ENCODE measurements around the gene RGS6. TPM values are rescaled to one million over a fixed set of nuclear protein-coding genes. Genes with fewer than 3 reads are reported as not detected.

Gene RGS6
- polyA plus RNA-seq, 1 donor: 7.6 TPM

- DNase-seq: no peak
Observed at GRCh38 chr14:71947947-71948500, 15.8 kb downstream of the RGS6 start.

GRCh38 chr14:71952381-71953363 lies 20.4 kb downstream of the RGS6 start:
- DNase-seq: no peak

DNA sequence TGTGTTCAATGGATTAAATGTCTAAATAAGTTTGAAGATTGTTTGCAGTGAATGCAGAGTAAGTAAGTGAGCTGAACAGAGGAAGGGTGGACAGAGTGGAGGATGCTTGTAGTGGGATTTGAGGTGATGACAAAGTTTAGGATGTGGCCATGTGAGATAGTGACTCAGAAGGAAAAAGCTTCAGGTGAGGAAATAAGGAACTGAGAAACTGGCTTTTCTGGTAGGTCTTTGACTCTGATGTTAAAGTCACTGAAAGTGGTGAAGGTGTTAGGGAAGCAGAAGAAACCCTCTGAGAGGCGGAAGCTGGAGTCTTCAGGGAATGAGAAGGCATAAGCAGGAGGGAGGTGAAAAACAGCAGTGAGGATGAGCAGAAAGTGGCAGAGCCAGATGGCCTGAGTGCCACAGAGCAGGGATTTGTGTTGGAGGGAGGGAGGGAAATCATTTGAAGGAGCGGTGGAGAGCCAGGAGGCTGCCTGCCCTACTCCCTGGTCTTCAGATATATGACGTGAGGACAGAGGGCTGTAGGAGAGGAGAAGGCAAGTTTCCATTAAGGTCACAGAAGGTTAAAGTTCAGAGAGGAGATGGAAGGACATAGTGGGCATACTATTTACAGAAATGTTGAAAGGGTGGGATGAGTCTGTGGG lies 24.8 kb downstream of the RGS6 start:
- DNase-seq: no peak

DNA sequence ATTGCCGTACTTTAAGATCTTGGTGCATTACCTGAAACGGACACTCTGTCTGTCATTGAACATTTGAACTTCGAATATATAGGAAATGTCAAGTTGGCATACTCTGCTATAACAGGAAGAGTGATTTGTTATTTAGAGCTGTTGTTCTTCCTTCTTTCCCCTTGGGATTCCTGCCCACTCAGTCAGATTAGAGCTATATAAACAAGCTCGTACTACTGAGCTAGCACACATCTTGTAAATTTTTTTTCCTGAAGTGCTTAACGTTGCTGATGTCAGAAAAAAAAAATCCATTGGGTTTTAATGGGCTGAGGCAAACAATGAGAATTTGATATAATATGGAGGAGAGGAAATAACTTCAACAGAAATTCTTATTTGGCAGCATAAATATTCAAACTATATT lies 26.8 kb downstream of the RGS6 start:
- DNase-seq: no peak

DNA sequence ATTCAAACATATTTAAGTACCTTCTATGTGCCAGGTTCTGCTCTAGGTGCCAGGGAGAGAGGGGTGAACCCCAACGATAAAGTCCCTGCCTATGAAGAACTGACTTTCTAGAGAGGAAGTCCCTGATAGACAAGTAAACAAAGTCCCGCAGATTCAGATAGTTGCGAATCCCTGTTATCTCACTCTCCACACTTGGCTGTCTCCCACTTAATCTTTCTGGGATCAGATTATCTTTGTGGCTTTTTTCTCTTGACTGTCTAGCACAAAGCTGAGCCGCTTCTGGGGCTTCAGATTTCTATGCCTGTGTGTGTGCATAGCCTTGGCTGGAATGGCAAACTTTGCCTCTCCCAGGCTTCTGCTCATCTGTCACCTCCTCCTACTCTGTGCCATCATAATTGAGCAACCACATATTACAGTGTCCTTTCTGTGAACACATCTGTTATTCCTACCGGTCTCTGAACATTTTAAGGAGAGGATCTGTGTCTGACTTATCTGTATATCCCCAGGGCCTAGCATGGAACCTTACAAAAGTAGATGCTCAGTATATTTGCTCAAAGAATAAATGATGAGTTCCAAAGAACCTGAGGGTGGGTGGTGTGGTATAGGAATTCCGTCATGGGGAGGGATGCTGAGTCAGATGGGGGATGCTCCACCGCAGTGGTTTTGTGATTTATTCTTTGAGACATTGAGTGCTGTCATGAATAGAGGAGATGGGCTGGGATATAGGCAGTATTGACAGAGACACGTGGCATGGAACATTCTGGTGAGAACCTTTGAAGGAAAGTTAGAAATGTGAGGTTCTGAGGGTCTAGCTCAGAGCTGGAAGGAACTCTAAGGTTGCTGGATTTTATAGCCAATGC lies 28.5 kb downstream of the RGS6 start:
- no peak for DNase-seq

DNA sequence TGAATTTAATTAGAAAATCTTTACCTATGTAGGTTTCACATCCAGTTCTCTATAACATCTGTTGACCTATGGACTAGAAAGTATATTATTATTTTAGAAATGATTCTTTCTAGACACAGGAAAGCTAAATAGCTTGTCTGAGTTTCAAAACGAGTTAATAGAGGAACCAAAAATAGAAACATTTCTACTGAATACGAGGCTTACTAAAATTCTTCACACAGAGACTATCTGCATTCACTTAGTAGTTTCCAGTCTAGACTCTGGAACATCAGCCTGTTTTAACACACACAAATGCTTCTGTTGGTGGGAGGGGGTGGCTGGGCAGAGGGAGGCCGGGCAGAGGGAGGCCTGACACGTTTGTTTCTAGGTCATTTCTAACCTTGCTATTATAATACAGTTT lies 29.7 kb downstream of the RGS6 start:
- no peak for DNase-seq

GRCh38 chr14:71964716-71965115 lies 32.5 kb downstream of the RGS6 start:
- no peak for DNase-seq

GRCh38 chr14:71966528-71966927 lies 34.3 kb downstream of the RGS6 start:
- DNase-seq: no peak

DNA sequence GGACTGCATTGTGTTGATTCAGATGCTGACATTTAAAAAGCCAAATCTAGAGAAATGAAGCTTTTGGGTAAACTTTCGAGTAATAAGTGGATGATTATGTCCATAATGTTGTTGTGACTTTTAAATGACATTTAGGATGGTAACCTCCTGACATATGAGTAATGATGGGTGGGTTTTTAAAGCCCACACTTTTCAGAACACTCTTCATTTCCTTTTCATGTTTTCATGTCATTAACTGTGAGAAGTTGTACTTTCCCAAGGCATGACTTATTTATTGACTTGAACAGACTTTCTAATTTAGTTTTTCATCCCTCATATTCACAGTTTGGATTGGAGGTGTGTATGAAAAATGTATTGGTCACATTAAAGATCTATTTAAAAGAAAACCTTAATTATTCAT lies 35.5 kb downstream of the RGS6 start:
- DNase-seq: no peak

- DNase-seq: no peak
Observed at GRCh38 chr14:71970272-71970671, 38.0 kb downstream of the RGS6 start.

DNA sequence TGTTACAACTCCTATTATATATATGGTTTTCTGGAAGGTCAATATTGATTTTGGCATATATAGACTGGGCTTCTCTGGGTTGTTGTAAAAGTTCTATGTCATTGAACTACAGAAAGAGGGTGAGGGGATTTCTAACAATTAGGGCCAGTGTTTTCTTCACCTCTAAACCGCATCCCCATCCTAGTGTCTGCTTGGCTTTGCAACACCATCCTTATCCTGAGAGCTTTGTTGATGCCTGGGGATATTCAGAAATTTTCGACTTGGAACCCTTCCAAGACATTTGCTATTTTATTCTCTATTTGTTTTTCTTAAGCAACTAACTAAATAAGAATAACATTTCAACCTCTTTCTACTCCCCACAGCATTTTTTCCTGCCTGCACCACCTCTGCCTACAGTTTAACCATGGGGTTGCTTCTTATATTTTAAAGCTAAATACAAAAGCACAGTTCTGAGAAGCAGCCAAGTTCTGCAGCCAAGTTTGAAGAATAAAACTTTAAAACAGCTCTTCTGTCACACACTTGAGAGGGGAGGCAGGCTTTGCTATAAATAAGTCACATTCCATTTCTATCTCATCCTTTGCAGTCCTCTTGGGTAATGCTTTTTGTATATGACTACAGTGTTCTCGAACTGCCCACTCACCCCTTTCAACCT lies 53.4 kb downstream of the RGS6 start:
- peak; percentile 72 for DNase-seq

DNA sequence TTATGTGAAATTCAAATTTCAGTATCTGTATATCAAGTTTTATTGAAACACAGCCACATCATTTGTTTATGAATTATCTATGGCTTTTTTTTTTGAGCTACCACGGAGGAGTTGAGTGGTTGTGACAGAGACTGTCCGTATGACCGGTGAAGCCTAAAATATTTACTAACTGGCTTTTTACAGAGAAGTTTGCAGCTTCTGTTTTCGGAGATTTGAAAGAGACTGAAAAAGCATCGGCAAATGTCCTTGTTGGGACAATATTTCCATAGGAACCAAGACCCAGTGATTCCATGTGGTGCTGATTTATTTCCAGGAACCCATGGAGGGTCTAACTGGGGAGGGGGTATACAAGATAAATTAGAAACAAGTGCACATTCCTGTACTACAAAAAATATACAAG lies 56.2 kb downstream of the RGS6 start:
- no peak for DNase-seq

DNA sequence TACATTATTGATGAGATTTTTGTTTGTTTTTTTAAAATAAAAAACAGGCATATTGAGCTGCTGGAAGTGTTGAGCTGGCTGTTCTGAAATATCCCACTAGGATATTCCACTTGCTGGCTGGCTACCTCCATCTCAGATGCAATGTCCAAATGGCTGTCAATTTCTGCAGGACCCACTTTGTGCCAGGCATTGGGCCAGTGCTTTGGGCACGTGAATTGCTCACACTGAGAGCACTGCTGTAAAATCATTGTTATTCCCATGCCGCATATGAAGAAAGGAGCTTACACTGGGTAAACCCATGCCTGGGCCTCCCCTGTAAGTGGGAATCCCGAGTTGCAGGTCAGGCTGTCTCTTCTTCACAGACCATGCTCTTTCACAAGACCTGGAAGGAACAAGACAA lies 56.7 kb downstream of the RGS6 start:
- no peak for DNase-seq

GRCh38 chr14:71994416-71994815 lies 62.2 kb downstream of the RGS6 start:
- DNase-seq: no peak

DNA sequence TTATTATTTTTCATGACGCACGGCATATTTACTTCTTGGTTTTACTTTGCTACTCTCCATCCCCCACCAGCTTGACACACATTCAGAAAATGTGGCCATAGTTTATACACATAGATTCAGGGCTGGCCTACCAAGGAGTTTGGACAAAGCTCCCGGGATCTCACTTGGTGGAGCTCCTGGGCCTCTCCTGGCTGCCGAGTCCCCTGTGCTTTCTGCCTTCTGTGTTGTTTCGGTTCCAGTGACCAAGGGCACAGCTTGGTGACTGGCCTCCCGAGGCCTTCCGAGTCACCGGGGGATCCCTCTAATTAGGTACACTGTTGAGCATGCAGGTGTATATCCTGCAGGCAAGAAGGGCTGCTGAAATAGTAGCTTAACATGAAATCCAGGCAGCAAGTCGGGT lies 63.5 kb downstream of the RGS6 start:
- no peak for DNase-seq

- DNase-seq: no peak
Observed at GRCh38 chr14:71996610-71997009, 64.4 kb downstream of the RGS6 start.

- DNase-seq: peak; percentile 63
Observed at GRCh38 chr14:72000907-72001306, 68.7 kb downstream of the RGS6 start.

DNA sequence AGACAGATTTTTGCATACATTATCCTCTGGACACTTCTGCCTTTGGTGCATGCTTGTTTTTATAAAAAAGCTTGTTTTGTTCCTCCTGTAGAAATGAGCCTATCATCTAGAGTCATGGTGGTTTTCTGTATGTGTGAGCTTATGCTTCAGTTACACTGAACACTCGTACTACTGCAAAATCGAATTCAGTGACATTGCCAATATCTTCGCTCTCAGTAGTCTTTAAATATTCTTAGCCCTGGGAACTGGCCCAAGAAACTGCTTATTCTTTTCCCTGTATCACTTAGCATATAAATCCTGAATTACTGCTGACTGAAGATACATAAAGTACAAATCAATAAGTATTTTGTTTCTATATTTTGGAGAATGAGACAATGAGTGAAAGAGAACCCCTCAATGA lies 70.5 kb downstream of the RGS6 start:
- no peak for DNase-seq

GRCh38 chr14:72008666-72009065 lies 76.4 kb downstream of the RGS6 start:
- DNase-seq: no peak

GRCh38 chr14:72010474-72010873 lies 78.2 kb downstream of the RGS6 start:
- no peak for DNase-seq

DNA sequence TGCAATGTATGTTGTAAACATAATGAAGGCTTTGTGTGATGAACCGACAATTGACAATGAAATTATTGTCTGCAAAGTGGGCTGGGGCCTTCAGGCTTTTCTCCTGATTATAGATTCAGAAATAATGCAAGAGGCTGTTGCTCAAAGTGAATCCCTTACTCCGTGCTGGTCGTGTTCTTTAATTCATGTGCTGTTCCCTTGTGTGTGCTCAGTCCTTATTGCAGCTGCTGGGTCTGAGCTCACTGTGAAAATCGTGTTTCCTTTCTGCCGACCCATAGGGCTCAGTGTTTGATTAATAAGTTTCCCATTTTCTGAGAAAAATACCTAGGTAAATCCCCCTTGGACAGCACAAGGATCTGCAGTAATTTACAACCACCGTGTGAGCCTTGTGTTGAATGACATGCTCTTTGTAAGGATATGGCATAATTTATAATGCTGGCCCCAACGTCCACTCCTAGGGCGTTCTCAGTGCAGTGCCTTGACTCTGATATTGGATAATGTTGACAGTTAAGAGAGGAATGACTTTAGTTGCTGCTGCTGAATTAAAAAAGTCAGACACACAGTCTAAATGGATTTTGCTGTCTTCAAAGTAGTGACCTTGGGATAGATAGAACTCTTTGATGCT lies 81.6 kb downstream of the RGS6 start:
- DNase-seq: peak; percentile 15

DNA sequence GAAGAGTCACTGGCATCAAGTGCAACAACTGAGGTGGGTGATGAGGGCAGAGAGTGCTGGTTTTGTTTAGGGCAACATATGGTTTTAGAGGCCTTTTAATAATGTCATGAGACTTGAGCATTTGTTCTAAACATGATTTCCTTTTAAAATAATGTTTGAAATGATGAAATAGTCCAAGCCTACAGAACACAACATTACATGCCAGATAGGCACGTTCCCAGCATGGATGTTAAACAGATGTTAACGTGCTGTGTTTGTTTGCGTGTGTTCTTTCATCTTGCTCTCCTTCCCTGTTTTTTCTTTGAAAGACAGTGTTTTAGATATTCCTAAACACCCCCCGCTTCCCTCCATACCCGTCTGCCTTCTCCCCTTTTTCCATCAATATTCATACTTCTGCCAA lies 82.3 kb downstream of the RGS6 start:
- DNase-seq: no peak

All from hindlimb muscle (tissue), 1 donor.